Sigmoid colon (tissue), 7 donors: ENCODE results near the gene LDLRAD2. TPM values are rescaled to one million over a fixed set of nuclear protein-coding genes. Genes with fewer than 3 reads are reported as not detected.
"Not testable (repeated sequence)": the region's sequence is repeated elsewhere in the genome, so short reads cannot be mapped to it uniquely, and the experiment has no call there.

Source experiments
- DNase-seq: peaks from one replicate; pipeline ENCODE4 v3.0.0-alpha.2; 2019
- H3K27ac ChIP-seq, 4 donors: fragments of 200-600 bp; sonication (generic); one replicate each; pipeline ENCODE4 v1.5.1; 2016 to 2019; ENCODE audit warnings: mild to moderate bottlenecking in 1 of 4
- H3K27me3 ChIP-seq, 3 donors: fragments of 200-600 bp; sonication (generic); one replicate each; pipeline ENCODE4 v1.5.1; 2019; ENCODE audit warnings: mild to moderate bottlenecking in 1 of 3
- H3K36me3 ChIP-seq, 4 donors: fragments of 200-600 bp; sonication (generic); one replicate each; pipeline ENCODE4 v1.5.1; 2016 to 2019
- H3K4me1 ChIP-seq, 4 donors: fragments of 200-600 bp; sonication (generic); one replicate each; pipeline ENCODE4 v1.5.1; 2017 to 2019
- H3K4me3 ChIP-seq, 4 donors: fragments of 200-600 bp; sonication (generic); one replicate each; pipeline ENCODE4 v1.5.1; 2017 to 2019; ENCODE audit warnings: mild to moderate bottlenecking in 2 of 4, moderate library complexity in 1 of 4
- H3K9me3 ChIP-seq, 4 donors: fragments of 200-600 bp in 3 of 4; sonication (generic) in 3 of 4; one replicate each; pipeline versions ENCODE4 v1.5.1 to v1.6.1; 2013 to 2019
- EP300 ChIP-seq, 4 donors: sonication (generic); formaldehyde crosslinking; IDR thresholded peaks; one replicate each; pipeline ENCODE4 v1.6.1; 2017; ENCODE audit warnings: antibody characterized with exemption in 4 of 4
- POLR2A ChIP-seq, 2 donors: fragments of 450-650 bp; IDR thresholded peaks; one replicate each; pipeline ENCODE4 v1.6.1; 2016; ENCODE audit warnings: antibody characterized with exemption in 2 of 2, mild to moderate bottlenecking in 2 of 2, moderate library complexity in 2 of 2
- POLR2AphosphoS5 ChIP-seq, 4 donors: sonication (generic); formaldehyde crosslinking; IDR thresholded peaks; one replicate each; pipeline ENCODE4 v1.6.1; 2017; ENCODE audit warnings: antibody characterized with exemption in 4 of 4
- WGBS, 2 donors: extraction: QIAGEN DNeasy Blood & Tissue Kit; methylation state at CpG; one replicate each; pipeline ENCODE4 v1.1.7; 2013; 5-methylcytosine and 5-hydroxymethylcytosine counted together
- intact Hi-C: fragments of 100-400 bp; cut with DNase I; formaldehyde crosslinking; loops from one replicate; pipeline ENCODE4 v1.15.1; 2023
- polyA plus RNA-seq, 3 donors: library from polyadenylated mRNA; stranded (reverse); fragments of 200-250 nt; gene quantifications; one replicate each; pipeline ENCODE4 v1.2.3, GENCODE V29; 2013
- total RNA-seq, 4 donors: library from RNA; depleted of rRNA; stranded (reverse); fragments of >200 nt; gene quantifications; one replicate each; pipeline ENCODE4 v1.1.0, GENCODE V29; 2016
- TF ChIP-seq, protein P1 (sequence below), 4 experiments: fragments of 450-650 bp in 3 of 4; fragments of 200-600 bp in 1 of 4; IDR thresholded peaks; one replicate each; pipeline ENCODE4 v1.5.1; 2016 to 2019; ENCODE audit warnings: antibody characterized with exemption in 4 of 4, mild to moderate bottlenecking in 3 of 4, moderate library complexity in 2 of 4
- donor health status: healthy with polysubstance abuse.
- donor health status: Bipolar disorder and iron deficiency.
- donor health status: healthy.

LDLRAD2 gene
- total and polyA plus RNA-seq, 7 donors: under 0.01 to 1.4 (median 0.23) TPM; not detected in 2

DNA sequence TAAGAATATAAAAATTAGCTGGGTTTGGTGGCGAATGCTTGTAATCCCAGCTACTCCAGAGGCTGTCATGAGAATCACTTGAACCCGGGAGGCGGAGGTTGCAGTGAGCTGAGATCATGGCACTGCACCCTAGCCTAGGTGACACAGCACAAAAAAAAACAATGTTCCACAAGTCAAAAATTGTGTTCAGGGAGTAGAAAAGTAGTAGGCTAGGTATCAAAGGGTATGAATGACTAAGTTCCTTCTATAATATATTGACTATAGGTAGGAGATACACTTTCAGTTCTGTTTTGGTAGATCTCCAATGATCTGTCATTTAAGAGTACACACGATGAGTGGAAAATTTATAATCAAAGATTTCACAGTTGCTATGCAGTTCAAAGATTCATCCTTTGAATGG, 45.9 kb upstream of the LDLRAD2 start:
- no peak for DNase-seq
- no peaks in the 10 kb centered on the region for H3K27me3 ChIP-seq
- TF ChIP-seq EP300 (IDR thresholded peaks at IDR 0.05): no peak
- intact Hi-C loops: no loop called here
- no peaks in the 10 kb centered on the region for H3K36me3 ChIP-seq
- no peaks in the 10 kb centered on the region for H3K9me3 ChIP-seq
- WGBS, 2 donors: 79 to 89% methylated on average over 4 of the region's 4 CpGs
- peaks cover 0 to 54% (median 36%) of the 10 kb centered on the region in 4 donors for H3K4me1 ChIP-seq
- H3K4me3 ChIP-seq: no peak overlapping the region
- H3K27ac ChIP-seq: no peak overlapping the region

DNA sequence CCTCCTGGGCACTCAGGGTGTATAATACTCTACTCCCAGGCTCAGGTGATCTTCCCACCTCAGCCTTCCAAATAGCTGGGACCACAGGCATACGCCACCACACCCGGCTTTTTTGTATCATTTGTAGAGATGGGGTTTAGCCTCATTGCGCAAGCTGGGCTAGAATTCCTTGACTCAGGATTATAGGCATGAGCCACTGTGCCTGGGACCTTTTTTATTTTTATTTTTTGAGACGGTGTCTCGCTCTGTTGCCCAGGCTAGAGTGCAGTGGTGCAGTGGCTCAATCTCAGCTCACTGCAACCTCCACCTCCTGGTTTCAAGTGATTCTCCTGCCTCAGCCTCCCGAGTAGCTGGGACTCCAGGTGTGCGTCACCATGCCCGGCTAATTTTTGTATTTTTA, 45.0 kb upstream of the LDLRAD2 start:
- H3K4me3 ChIP-seq, H3K36me3 ChIP-seq, H3K27ac ChIP-seq, H3K9me3 ChIP-seq, H3K27me3 ChIP-seq, intact Hi-C loops, DNase-seq: not testable (repeated sequence)
- WGBS, 2 donors: 96 to 98% methylated on average over 8 of the region's 8 CpGs
- H3K4me1 ChIP-seq: peaks cover 0 to 54% (median 36%) of the 10 kb centered on the region in 4 donors

DNA sequence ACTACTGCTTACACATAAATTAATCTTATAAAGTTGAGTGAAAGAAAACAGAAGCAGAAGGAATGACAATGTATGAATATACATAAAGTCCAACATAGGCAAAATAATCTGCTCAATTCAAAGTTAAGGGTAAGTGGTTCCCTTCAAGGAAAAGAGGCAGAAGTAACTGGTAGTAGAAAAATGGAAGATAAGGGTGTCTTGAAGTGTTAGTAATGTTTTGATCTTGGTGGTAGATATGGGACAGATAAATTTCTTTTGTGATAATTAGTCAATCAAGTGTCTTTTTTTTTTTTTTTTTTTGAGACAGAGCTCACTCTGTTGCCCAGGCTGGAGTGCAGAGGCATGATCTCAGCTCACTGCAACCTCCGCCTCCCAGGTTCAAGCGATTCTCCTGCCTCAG, 41.9 kb upstream of the LDLRAD2 start:
- no peak for DNase-seq

DNA sequence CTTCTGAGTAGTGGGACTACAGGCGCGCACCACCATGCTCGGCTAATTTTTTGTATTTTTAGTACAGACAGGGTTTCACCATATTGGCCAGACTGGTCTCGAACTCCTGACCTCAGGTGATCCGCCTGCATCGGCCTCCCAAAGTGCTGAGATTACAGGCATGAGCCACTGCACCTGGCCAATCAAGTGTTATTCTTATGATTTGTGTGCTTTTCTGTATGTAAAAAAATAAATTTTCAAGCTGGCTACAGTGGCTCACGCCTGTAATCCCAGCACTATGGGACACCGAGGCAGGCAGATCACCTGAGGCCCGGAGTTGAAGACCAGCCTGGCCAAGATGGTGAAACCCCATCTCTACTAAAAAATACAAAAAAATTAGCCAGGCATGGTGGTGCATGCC, 41.5 kb upstream of the LDLRAD2 start:
- intact Hi-C loops, H3K9me3 ChIP-seq, H3K4me3 ChIP-seq, H3K36me3 ChIP-seq, DNase-seq, H3K27me3 ChIP-seq, H3K27ac ChIP-seq: not testable (repeated sequence)
- WGBS, 2 donors: 96 to 97% methylated on average over 9 of the region's 9 CpGs
- peaks cover 0 to 33% (median 15%) of the 10 kb centered on the region in 4 donors for H3K4me1 ChIP-seq

More for the DNA sequence above, 41.9 kb upstream of the LDLRAD2 start:
- Histone ChIP-seq H3K36me3 (no peaks in the 10 kb centered on the region), H3K27ac (no peak overlapping the region), H3K27me3 (no peaks in the 10 kb centered on the region), H3K4me3 (no peak overlapping the region), H3K4me1 (peaks cover 0 to 33% (median 18%) of the 10 kb centered on the region in 4 donors), H3K9me3 (no peaks in the 10 kb centered on the region)
- TF ChIP-seq POLR2A (IDR thresholded peaks at IDR 0.05) (no peak), POLR2AphosphoS5 (IDR thresholded peaks at IDR 0.05) (no peak), EP300 (IDR thresholded peaks at IDR 0.05) (no peak)
- TF ChIP-seq, protein P1, sequence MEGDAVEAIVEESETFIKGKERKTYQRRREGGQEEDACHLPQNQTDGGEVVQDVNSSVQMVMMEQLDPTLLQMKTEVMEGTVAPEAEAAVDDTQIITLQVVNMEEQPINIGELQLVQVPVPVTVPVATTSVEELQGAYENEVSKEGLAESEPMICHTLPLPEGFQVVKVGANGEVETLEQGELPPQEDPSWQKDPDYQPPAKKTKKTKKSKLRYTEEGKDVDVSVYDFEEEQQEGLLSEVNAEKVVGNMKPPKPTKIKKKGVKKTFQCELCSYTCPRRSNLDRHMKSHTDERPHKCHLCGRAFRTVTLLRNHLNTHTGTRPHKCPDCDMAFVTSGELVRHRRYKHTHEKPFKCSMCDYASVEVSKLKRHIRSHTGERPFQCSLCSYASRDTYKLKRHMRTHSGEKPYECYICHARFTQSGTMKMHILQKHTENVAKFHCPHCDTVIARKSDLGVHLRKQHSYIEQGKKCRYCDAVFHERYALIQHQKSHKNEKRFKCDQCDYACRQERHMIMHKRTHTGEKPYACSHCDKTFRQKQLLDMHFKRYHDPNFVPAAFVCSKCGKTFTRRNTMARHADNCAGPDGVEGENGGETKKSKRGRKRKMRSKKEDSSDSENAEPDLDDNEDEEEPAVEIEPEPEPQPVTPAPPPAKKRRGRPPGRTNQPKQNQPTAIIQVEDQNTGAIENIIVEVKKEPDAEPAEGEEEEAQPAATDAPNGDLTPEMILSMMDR (IDR thresholded peaks at IDR 0.05): no peak
- intact Hi-C loops: no loop called here
- WGBS, 2 donors: 95 to 97% methylated on average over 2 of the region's 2 CpGs

DNA sequence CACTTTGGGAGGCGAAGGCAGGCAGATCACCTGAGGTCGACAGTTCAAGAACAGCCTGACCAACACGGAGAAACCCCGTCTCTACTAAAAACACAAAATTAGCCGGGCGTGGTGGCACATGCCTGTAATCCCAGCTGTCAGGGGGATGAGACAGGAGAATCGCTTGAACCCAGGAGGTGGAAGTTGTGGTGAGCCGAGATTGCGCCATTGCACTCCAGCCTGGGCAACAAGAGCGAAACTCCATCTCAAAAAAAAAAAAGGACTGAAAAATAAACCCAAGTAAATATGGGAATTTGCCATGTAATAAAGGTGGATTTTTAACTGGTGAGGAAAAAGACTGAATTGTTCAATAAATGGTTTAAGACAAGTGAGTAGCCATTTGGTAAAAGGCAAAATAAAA, 40.4 kb upstream of the LDLRAD2 start:
- 86 to 90% methylated on average over 10 of the region's 10 CpGs for WGBS, 2 donors
- H3K27ac ChIP-seq, H3K9me3 ChIP-seq, H3K4me3 ChIP-seq, H3K27me3 ChIP-seq, H3K36me3 ChIP-seq, DNase-seq, intact Hi-C loops: not testable (repeated sequence)
- H3K4me1 ChIP-seq: peaks cover 0 to 29% (median 16%) of the 10 kb centered on the region in 4 donors

DNA sequence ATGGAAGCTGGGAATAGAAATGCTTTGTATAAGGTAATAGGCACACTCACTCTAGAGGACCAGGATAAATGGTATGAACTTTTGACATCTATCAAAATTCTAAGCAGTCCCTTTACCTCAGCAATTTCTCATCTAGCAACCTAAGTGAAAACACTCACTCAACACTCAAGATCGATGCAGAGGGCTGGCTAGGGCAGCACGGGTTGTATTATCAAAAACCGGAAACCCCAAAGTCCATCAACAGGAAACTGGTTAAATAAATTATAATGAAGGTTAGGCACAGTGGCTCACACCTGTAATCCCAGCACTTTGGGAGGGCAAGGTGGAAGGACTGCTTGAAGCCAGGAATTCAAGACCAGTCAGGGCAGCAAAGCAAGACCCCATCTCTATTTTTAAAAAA, 38.5 kb upstream of the LDLRAD2 start:
- Histone ChIP-seq H3K36me3 (no peaks in the 10 kb centered on the region), H3K4me3 (no peak overlapping the region), H3K9me3 (no peaks in the 10 kb centered on the region), H3K27me3 (no peaks in the 10 kb centered on the region), H3K4me1 (peaks cover 0 to 20% (median 9%) of the 10 kb centered on the region in 4 donors), H3K27ac (no peak overlapping the region)
- TF ChIP-seq, protein P1 (IDR thresholded peaks at IDR 0.05): no peak
- TF ChIP-seq POLR2A (IDR thresholded peaks at IDR 0.05): no peak
- 50 to 72% methylated on average over 3 of the region's 3 CpGs for WGBS, 2 donors
- DNase-seq: peak; percentile 2
- intact Hi-C loops: no loop called here

DNA sequence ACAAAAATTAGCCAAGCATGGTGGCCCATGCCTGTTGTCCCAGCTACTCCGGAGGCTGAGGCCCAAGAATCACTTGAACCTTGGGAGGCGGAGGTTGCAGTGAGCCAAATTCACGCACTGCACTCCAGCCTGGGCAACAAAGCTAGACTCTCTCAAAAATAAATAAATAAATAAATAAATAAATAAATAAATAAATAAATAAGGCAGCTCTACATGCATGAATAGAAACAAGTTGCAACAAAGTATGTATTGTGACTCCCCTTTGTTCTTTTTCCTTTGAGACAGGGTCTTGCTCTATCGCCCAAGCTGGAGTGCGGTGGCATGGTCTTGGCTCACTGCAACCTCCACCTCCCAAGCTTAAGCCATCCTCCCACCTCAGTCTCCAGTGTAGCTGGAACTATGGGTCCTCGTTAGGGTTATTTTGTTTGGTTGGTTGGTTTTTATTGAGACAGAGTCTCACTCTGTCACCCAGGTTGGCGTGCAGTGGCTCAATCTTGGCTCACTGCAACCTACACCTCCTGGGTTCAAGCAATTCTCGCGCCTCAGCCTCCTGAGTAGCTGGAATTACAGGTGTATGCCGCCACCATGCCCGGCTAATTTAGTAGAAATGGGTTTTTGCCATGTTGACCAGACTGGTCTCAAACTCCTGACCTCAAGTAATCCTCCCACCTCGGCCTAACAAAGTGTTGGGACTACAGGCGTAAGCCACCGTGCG, 37.1 kb upstream of the LDLRAD2 start:
- WGBS, 2 donors: 91 to 92% methylated on average over 15 of the region's 15 CpGs

More for the DNA sequence above, 37.1 kb upstream of the LDLRAD2 start:
- no peak overlapping the region for H3K4me3 ChIP-seq
- H3K27me3 ChIP-seq: no peaks in the 10 kb centered on the region
- H3K36me3 ChIP-seq: no peaks in the 10 kb centered on the region
- H3K4me1 ChIP-seq: peaks cover 0 to 17% (median 10%) of the 10 kb centered on the region in 4 donors
- peak; percentile 53 for DNase-seq
- TF ChIP-seq EP300 (IDR thresholded peaks at IDR 0.05) (no peak), POLR2A (IDR thresholded peaks at IDR 0.05) (no peak), POLR2AphosphoS5 (IDR thresholded peaks at IDR 0.05) (no peak)
- TF ChIP-seq, protein P1 (IDR thresholded peaks at IDR 0.05): no peak
- H3K9me3 ChIP-seq: no peaks in the 10 kb centered on the region
- intact Hi-C loops: no loop called here
- peak overlapping the region in 1 of 4 donors; percentile 42 for H3K27ac ChIP-seq
